ENCODE data around the gene CKS1B. TPM values are rescaled to one million over a fixed set of nuclear protein-coding genes. Genes with fewer than 3 reads are reported as not detected.

CKS1B gene
- total and polyA plus RNA-seq, 9 of the 15 experiments (the other 6 are each of a cell fraction or from before 2014, with no cell fraction given), result 215 to 1,103 (median 460) TPM

DNA sequence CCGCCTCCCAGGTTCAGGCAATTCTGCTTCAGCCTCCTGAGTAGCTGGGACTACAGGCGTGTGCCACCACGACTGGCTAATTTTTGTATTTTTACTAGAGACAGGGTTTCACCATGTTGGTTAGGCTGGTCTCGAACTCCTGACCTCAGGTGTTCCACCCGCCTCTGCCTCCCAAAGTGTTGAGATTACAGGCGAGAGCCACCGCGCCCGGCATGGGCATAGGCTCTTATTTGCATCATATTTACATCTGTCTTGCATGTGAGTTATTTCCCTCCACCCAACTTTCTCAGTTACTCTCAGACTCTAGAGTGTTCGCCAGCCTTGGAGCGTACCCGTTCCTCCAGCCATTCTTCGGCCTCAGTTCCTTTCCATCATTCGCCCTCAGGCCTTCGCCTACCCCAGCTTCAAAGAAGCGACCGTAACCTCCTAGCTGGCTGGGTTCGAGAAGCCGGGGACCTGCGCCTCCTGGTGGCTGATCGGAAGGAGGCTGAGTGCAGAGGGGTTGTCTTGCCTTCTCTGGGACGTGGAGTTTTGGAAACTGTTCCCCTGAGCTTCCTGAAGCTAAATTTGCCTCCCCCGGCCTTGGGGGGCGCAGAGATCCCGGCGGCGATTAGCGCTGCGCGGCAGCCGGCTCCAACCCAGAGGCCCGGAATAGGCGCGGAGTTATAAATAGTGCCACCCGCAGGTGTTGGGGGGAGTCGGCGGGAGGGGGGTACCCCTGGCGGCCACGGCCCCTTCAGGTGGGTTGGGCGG lies 24.5 kb downstream of the CKS1B start (continued):
- TF ChIP-seq, protein P1, sequence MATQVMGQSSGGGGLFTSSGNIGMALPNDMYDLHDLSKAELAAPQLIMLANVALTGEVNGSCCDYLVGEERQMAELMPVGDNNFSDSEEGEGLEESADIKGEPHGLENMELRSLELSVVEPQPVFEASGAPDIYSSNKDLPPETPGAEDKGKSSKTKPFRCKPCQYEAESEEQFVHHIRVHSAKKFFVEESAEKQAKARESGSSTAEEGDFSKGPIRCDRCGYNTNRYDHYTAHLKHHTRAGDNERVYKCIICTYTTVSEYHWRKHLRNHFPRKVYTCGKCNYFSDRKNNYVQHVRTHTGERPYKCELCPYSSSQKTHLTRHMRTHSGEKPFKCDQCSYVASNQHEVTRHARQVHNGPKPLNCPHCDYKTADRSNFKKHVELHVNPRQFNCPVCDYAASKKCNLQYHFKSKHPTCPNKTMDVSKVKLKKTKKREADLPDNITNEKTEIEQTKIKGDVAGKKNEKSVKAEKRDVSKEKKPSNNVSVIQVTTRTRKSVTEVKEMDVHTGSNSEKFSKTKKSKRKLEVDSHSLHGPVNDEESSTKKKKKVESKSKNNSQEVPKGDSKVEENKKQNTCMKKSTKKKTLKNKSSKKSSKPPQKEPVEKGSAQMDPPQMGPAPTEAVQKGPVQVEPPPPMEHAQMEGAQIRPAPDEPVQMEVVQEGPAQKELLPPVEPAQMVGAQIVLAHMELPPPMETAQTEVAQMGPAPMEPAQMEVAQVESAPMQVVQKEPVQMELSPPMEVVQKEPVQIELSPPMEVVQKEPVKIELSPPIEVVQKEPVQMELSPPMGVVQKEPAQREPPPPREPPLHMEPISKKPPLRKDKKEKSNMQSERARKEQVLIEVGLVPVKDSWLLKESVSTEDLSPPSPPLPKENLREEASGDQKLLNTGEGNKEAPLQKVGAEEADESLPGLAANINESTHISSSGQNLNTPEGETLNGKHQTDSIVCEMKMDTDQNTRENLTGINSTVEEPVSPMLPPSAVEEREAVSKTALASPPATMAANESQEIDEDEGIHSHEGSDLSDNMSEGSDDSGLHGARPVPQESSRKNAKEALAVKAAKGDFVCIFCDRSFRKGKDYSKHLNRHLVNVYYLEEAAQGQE (IDR thresholded peaks at IDR 0.05; ENCODE audit: borderline replicate concordance), result peak; percentile 81
- TF ChIP-seq, protein P1 (CRISPR knock-in tag; IDR thresholded peaks at IDR 0.05; ENCODE audit: low read depth), result no peak
- TF ChIP-seq XRCC5 (IDR thresholded peaks at IDR 0.05; ENCODE audit: low read depth, low read length), result peak; percentile 87
- TF ChIP-seq GTF2B (IDR thresholded peaks at IDR 0.05; ENCODE audit: extremely low read depth, insufficient read length), result peak; percentile 33
- TF ChIP-seq GTF2A2 (tag; IDR thresholded peaks at IDR 0.05), result 0 out of 2 replicates have a peak, but pooled peaks have one; percentile 59
- peak; percentile 9 to 69; a peak in 2 of 4 replicates for TF ChIP-seq RCOR1 (IDR thresholded peaks at IDR 0.05; ENCODE audit: borderline replicate concordance in 1 of 2, low read depth in 2 of 2, low read length in 2 of 2)
- TF ChIP-seq NCOR1 (IDR thresholded peaks at IDR 0.05), result 0 out of 2 replicates have a peak, but pooled peaks have one; percentile 28
- TF ChIP-seq BRD9 (IDR thresholded peaks at IDR 0.05; ENCODE audit: low read depth, partially characterized antibody), result peak; percentile 85
- no peak for TF ChIP-seq ID3 (CRISPR knock-in tag; IDR thresholded peaks at IDR 0.05)
- TF ChIP-seq ID3 (tag; IDR thresholded peaks at IDR 0.05), result peak; percentile 71; the same call in 1 of the 2 replicates
- no peak for TF ChIP-seq MIER1 (IDR thresholded peaks at IDR 0.05; ENCODE audit: low read depth)
- TF ChIP-seq MAZ (CRISPR knock-in tag; conservative IDR thresholded peaks at IDR 0.05 in 1 of 2, IDR thresholded peaks at IDR 0.05 in 1 of 2), result peak; percentile 50 to 55; a peak in 3 of 4 replicates
- peak; percentile 10; the same call in 1 of the 2 replicates for TF ChIP-seq EP300 (IDR thresholded peaks at IDR 0.05; ENCODE audit: low read length)
- no peak; the same call in 1 of the 2 replicates for TF ChIP-seq GABPA (tag; conservative IDR thresholded peaks at IDR 0.05; ENCODE audit: low read depth)
- peak; percentile 32; the same call in 1 of the 2 replicates for TF ChIP-seq SMAD4 (CRISPR knock-in tag; conservative IDR thresholded peaks at IDR 0.05)
- TF ChIP-seq ZNF217 (CRISPR knock-in tag; IDR thresholded peaks at IDR 0.05), result no peak
- peak; percentile 56; the same call in 1 of the 2 replicates for TF ChIP-seq CREM (IDR thresholded peaks at IDR 0.05; ENCODE audit: low read depth)
